Fibroblast of lung (primary cell): ENCODE results near the gene TCF7L1.

Experiments
- EZH2 ChIP-seq: IDR thresholded peaks from 2 replicates; pipeline ENCODE4 v1.5.1; 2012; ENCODE audit warnings: low read length, control low read depth, mild to moderate bottlenecking; ENCODE audit errors: missing control alignments
- TF ChIP-seq, protein P1 (sequence below), 2 donors: IDR thresholded peaks in 1 of 2; conservative IDR thresholded peaks in 1 of 2; 1 replicate in 1 of 2; 2 replicates in 1 of 2; pipeline ENCODE4 v1.5.1; 2011 to 2012; ENCODE audit warnings: low read length in 2 of 2, control low read depth in 1 of 2, inconsistent platforms in 1 of 2, low read depth in 1 of 2, mild to moderate bottlenecking in 1 of 2

- TF ChIP-seq, protein P1, sequence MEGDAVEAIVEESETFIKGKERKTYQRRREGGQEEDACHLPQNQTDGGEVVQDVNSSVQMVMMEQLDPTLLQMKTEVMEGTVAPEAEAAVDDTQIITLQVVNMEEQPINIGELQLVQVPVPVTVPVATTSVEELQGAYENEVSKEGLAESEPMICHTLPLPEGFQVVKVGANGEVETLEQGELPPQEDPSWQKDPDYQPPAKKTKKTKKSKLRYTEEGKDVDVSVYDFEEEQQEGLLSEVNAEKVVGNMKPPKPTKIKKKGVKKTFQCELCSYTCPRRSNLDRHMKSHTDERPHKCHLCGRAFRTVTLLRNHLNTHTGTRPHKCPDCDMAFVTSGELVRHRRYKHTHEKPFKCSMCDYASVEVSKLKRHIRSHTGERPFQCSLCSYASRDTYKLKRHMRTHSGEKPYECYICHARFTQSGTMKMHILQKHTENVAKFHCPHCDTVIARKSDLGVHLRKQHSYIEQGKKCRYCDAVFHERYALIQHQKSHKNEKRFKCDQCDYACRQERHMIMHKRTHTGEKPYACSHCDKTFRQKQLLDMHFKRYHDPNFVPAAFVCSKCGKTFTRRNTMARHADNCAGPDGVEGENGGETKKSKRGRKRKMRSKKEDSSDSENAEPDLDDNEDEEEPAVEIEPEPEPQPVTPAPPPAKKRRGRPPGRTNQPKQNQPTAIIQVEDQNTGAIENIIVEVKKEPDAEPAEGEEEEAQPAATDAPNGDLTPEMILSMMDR (conservative IDR thresholded peaks at IDR 0.05 in 1 of 2, IDR thresholded peaks at IDR 0.05 in 1 of 2; ENCODE audit: low read depth in 1 of 2, low read length in 2 of 2): no peak
- no peak for TF ChIP-seq EZH2
Observed at GRCh38 chr2:85318222-85319074, 185.3 kb downstream of the TCF7L1 start.
